GM23338 (cell line): ENCODE data around the gene RAB39A. TPM values are rescaled to one million over a fixed set of nuclear protein-coding genes. Genes with fewer than 3 reads are reported as not detected.
A peak's percentile ranks its signal among the peaks of the same experiment; 100 is the strongest.

Source experiments
- ATAC-seq: fragments of 200-7000 bp; cut with Tn5 transposase; 3 replicates; pipeline ENCODE4 v1.9.1; 2020
- DNase-seq: peaks from one replicate; pipeline ENCODE4 v3.0.0-alpha.2; 2015; ENCODE audit warnings: low spot score
- H2AFZ ChIP-seq: fragments of 200-600 bp; sonication (generic); 2 replicates; pipeline ENCODE4 v1.8.0; 2016; ENCODE audit warnings: antibody characterized with exemption, mild to moderate bottlenecking, moderate library complexity
- H3F3A ChIP-seq: fragments of 200-600 bp; sonication (generic); replicated peaks from 2 replicates; pipeline ENCODE4 v1.8.0; 2017; ENCODE audit warnings: antibody characterized with exemption, mixed run types, low read depth
- H3K27ac ChIP-seq: fragments of 200-600 bp; sonication (generic); 2 replicates; pipeline ENCODE4 v1.6.1; 2016; ENCODE audit warnings: low read depth
- H3K27me3 ChIP-seq: fragments of 200-600 bp; sonication (generic); 2 replicates; pipeline ENCODE4 v1.8.0; 2016; ENCODE audit warnings: mild to moderate bottlenecking, mixed run types, moderate library complexity; ENCODE audit not compliant: insufficient read depth
- H3K36me3 ChIP-seq: fragments of 200-600 bp; sonication (generic); 2 replicates; pipeline ENCODE4 v1.8.0; 2016; ENCODE audit warnings: mild to moderate bottlenecking; ENCODE audit not compliant: insufficient read depth
- H3K4me1 ChIP-seq: fragments of 200-600 bp; sonication (generic); 2 replicates; pipeline ENCODE4 v1.8.0; 2016; ENCODE audit warnings: mild to moderate bottlenecking, moderate library complexity; ENCODE audit not compliant: insufficient read depth
- H3K4me2 ChIP-seq: fragments of 200-600 bp; sonication (generic); 2 replicates; pipeline ENCODE4 v1.7.1; 2017; ENCODE audit warnings: mixed run types
- H3K4me3 ChIP-seq: fragments of 200-600 bp; sonication (generic); 2 replicates; pipeline ENCODE4 v1.6.1; 2016; ENCODE audit warnings: mixed run types
- H3K79me2 ChIP-seq: fragments of 200-600 bp; sonication (generic); replicated peaks from 2 replicates; pipeline ENCODE4 v1.8.0; 2017; ENCODE audit warnings: mild to moderate bottlenecking; ENCODE audit not compliant: insufficient read depth
- H3K9me2 ChIP-seq: fragments of 200-600 bp; sonication (generic); 2 replicates; pipeline ENCODE4 v1.8.0; 2017; ENCODE audit not compliant: insufficient read depth
- H4K20me1 ChIP-seq: fragments of 200-600 bp; sonication (generic); replicated peaks from 2 replicates; pipeline ENCODE4 v1.8.0; 2017; ENCODE audit warnings: mild to moderate bottlenecking; ENCODE audit not compliant: insufficient read depth
- H3K27ac Mint-ChIP-seq: 2 replicates; pipeline ENCODE4 v1.8.0; 2020; ENCODE audit warnings: inconsistent platforms, mild to moderate bottlenecking, moderate library complexity, mixed read lengths
- H3K27me3 Mint-ChIP-seq: 3 replicates; pipeline ENCODE4 v1.8.0; 2022; ENCODE audit warnings: low read depth, mild to moderate bottlenecking, moderate library complexity, mixed read lengths, inconsistent platforms; ENCODE audit not compliant: insufficient read depth, poor library complexity
- H3K36me3 Mint-ChIP-seq: 3 replicates; pipeline ENCODE4 v1.8.0; 2021; ENCODE audit warnings: low read depth, mild to moderate bottlenecking, inconsistent platforms, moderate library complexity, mixed read lengths
- H3K4me1 Mint-ChIP-seq: 3 replicates; pipeline ENCODE4 v1.8.0; 2020; ENCODE audit warnings: mild to moderate bottlenecking, inconsistent platforms, mixed read lengths
- H3K4me3 Mint-ChIP-seq: 3 replicates; pipeline ENCODE4 v1.8.0; 2021; ENCODE audit warnings: moderate library complexity, mild to moderate bottlenecking, inconsistent platforms, mixed read lengths
- H3K9me3 Mint-ChIP-seq: 3 replicates; pipeline ENCODE4 v1.8.0; 2020; ENCODE audit warnings: moderate library complexity, mild to moderate bottlenecking, inconsistent platforms, mixed read lengths
- CREB1 ChIP-seq: fragments of 250-450 bp; sonication (Bioruptor Pico); IDR thresholded peaks from 2 replicates; pipeline ENCODE4 v1.5.0; 2020; ENCODE audit warnings: low read depth, mild to moderate bottlenecking, moderate library complexity
- CTCF ChIP-seq, 2 experiments: fragments of 200-600 bp in 1 of 2; sonication (generic) in 1 of 2; conservative IDR thresholded peaks; 2 replicates each; pipeline versions ENCODE4 v1.5.1 to v1.6.1; 2016 to 2017; ENCODE audit warnings: antibody characterized with exemption in 2 of 2, low read depth in 2 of 2, mild to moderate bottlenecking in 2 of 2, moderate library complexity in 1 of 2
- ETS1 ChIP-seq: IDR thresholded peaks from 2 replicates; pipeline ENCODE4 v1.6.1; 2016; ENCODE audit warnings: antibody characterized with exemption
- EZH2 ChIP-seq: fragments of 200-600 bp; sonication (generic); IDR thresholded peaks from one replicate; pipeline ENCODE4 v1.8.0; 2017; ENCODE audit warnings: antibody characterized with exemption, mild to moderate bottlenecking, low read depth; ENCODE audit not compliant: unreplicated experiment
- JUNB ChIP-seq: IDR thresholded peaks from one replicate; pipeline ENCODE4 v1.6.1; 2016; ENCODE audit warnings: antibody characterized with exemption; ENCODE audit not compliant: unreplicated experiment
- NANOG ChIP-seq: IDR thresholded peaks from 2 replicates; pipeline ENCODE4 v1.6.1; 2016; ENCODE audit warnings: antibody characterized with exemption, borderline replicate concordance
- STAT1 ChIP-seq: IDR thresholded peaks from one replicate; pipeline ENCODE4 v1.6.1; 2016; ENCODE audit warnings: antibody characterized with exemption; ENCODE audit not compliant: unreplicated experiment
- ZNF114 ChIP-seq: fragments of 250-450 bp; sonication (Bioruptor Pico); IDR thresholded peaks from 2 replicates; pipeline ENCODE4 v1.5.0; 2020; ENCODE audit warnings: mild to moderate bottlenecking, moderate library complexity
- polyA plus RNA-seq: library from polyadenylated mRNA; unstranded; fragments of >200 nt; fragmentation: Nextera tagmentation; extraction: Ambion mirVana; gene quantifications from 2 replicates; pipeline ENCODE4 v1.2.1, GENCODE V29; 2016
- total RNA-seq: library from RNA; depleted of rRNA; stranded (reverse); fragments of >200 nt; shearing (Covaris generic); gene quantifications from 2 replicates; pipeline ENCODE4 v1.2.3, GENCODE V29; 2014

The RAB39A gene
- total and polyA plus RNA-seq, 2 experiments from 2014 or later: 4.5 to 26.3 TPM

- TF ChIP-seq EZH2 (no peak), CREB1 (no peak), ETS1 (no peak)
Measured at GRCh38 chr11:107973641-107974040, 45.4 kb downstream of the RAB39A start (continued).

GRCh38 chr11:107988397-107989158 lies 60.3 kb downstream of the RAB39A start:
- H3F3A ChIP-seq: no peaks in the 10 kb centered on the region
- H3K27me3 ChIP-seq: no peaks in the 10 kb centered on the region
- no peak for ATAC-seq
- H3K4me2 ChIP-seq: no peak overlapping the region
- Mint-ChIP-seq H3K4me1 (peaks cover 13% of the 10 kb centered on the region), H3K27me3 (peaks cover 5% of the 10 kb centered on the region), H3K9me3 (no peaks in the 10 kb centered on the region; the same call in 2 of the 3 replicates), H3K4me3 (no peak overlapping the region), H3K27ac (no peak overlapping the region), H3K36me3 (no peaks in the 10 kb centered on the region)
- peaks cover 13% of the 10 kb centered on the region for H3K4me1 ChIP-seq
- no peak overlapping the region for H2AFZ ChIP-seq
- no peak for DNase-seq
- H3K9me2 ChIP-seq: peaks cover 11% of the 10 kb centered on the region
- TF ChIP-seq ZNF114 (CRISPR knock-in tag): no peak
- H3K79me2 ChIP-seq: no peaks in the 10 kb centered on the region
- H3K4me3 ChIP-seq: no peak overlapping the region
- H4K20me1 ChIP-seq: no peaks in the 10 kb centered on the region
- no peaks in the 10 kb centered on the region; the same call in 1 of the 2 replicates for H3K36me3 ChIP-seq
- H3K27ac ChIP-seq: no peak overlapping the region

- Histone ChIP-seq H3K4me2 (peak overlapping the region; percentile 64), H4K20me1 (no peaks in the 10 kb centered on the region), H3K9me2 (peaks cover 11% of the 10 kb centered on the region), H3K27me3 (no peaks in the 10 kb centered on the region), H3K4me1 (peaks cover 13% of the 10 kb centered on the region), H3K79me2 (no peaks in the 10 kb centered on the region), H3K36me3 (no peaks in the 10 kb centered on the region; the same call in 1 of the 2 replicates), H2AFZ (no peak overlapping the region), H3K4me3 (no peak overlapping the region), H3K27ac (peak overlapping the region; percentile 86), H3F3A (no peaks in the 10 kb centered on the region)
- no peaks in the 10 kb centered on the region; the same call in 2 of the 3 replicates for H3K9me3 Mint-ChIP-seq
- peak; percentile 89 for DNase-seq
- no peak overlapping the region for H3K4me3 Mint-ChIP-seq
- peak overlapping the region; percentile 80; the same call in 1 of the 2 replicates for H3K27ac Mint-ChIP-seq
- peak; percentile 84 for ATAC-seq
- peaks cover 5% of the 10 kb centered on the region for H3K27me3 Mint-ChIP-seq
- no peaks in the 10 kb centered on the region for H3K36me3 Mint-ChIP-seq
- H3K4me1 Mint-ChIP-seq: peaks cover 13% of the 10 kb centered on the region
- TF ChIP-seq CTCF (conservative IDR thresholded peaks at IDR 0.05; ENCODE audit: low read depth in 2 of 2) (no peak), EZH2 (no peak), NANOG (peak; percentile 29; the same call in 1 of the 2 replicates), ZNF114 (CRISPR knock-in tag) (no peak), ETS1 (no peak), STAT1 (no peak), JUNB (no peak)
Measured at GRCh38 chr11:107991868-107992414, 63.7 kb downstream of the RAB39A start.
